ENCODE data around the gene LLCFC1. TPM values are rescaled to one million over a fixed set of nuclear protein-coding genes. Genes with fewer than 3 reads are reported as not detected.

The LLCFC1 gene
- total RNA-seq, 2 experiments from 2014 or later, result not detected

GRCh38 chr7:142925413-142925812 is 13.9 kb upstream of the LLCFC1 start:
- H3K4me2 ChIP-seq (ENCODE audit: low read length), result no peak overlapping the region
- H4K20me1 ChIP-seq (ENCODE audit: insufficient read depth, low read length), result no peaks in the 10 kb centered on the region
- no peaks in the 10 kb centered on the region for H3K9me3 ChIP-seq (ENCODE audit: low read length)
- TF ChIP-seq EZH2phosphoT487 (IDR thresholded peaks at IDR 0.05; ENCODE audit: borderline replicate concordance, low read depth, low read length) (no peak), CTCF (conservative IDR thresholded peaks at IDR 0.05; ENCODE audit: low read length) (peak; percentile 54)
- no peak overlapping the region for H2AFZ ChIP-seq (ENCODE audit: low read length)
- 0 out of 2 replicates have a peak, but pooled peaks cover 4% of the 10 kb centered on the region for H3K9me2 ChIP-seq (ENCODE audit: insufficient read depth, low read length)
- H3K27ac ChIP-seq (ENCODE audit: low read depth, low read length, poor library complexity, severe bottlenecking), result no peak overlapping the region
- peaks cover 12% of the 10 kb centered on the region for H3K4me1 ChIP-seq (ENCODE audit: insufficient read depth, low read length, poor library complexity, severe bottlenecking)
- no peaks in the 10 kb centered on the region for H3K36me3 ChIP-seq (ENCODE audit: insufficient read depth, low read length)
- BruUV-seq (replicated peaks), result no TSS peak
- POLR2A ChIA-PET, result interaction anchor here (0.5 to 1.4 kb wide), 3 partner anchors 22 to 1175 kb away, joined by 3 to 5 read pairs (median 4); no protein-coding TSS in a partner anchor
- intact Hi-C loops (cut with micrococcal nuclease; ENCODE audit: unreplicated experiment), result no loop called here
- no peaks in the 10 kb centered on the region for H3K79me2 ChIP-seq (ENCODE audit: insufficient read depth, low read depth, low read length)
- CTCF ChIA-PET (ENCODE audit: unreplicated experiment), result no interaction called here
- peak; percentile 8 for DNase-seq (ENCODE audit: low spot score)
- no peak overlapping the region for H3K4me3 ChIP-seq (ENCODE audit: low read depth, low read length, poor library complexity, severe bottlenecking)

DNA sequence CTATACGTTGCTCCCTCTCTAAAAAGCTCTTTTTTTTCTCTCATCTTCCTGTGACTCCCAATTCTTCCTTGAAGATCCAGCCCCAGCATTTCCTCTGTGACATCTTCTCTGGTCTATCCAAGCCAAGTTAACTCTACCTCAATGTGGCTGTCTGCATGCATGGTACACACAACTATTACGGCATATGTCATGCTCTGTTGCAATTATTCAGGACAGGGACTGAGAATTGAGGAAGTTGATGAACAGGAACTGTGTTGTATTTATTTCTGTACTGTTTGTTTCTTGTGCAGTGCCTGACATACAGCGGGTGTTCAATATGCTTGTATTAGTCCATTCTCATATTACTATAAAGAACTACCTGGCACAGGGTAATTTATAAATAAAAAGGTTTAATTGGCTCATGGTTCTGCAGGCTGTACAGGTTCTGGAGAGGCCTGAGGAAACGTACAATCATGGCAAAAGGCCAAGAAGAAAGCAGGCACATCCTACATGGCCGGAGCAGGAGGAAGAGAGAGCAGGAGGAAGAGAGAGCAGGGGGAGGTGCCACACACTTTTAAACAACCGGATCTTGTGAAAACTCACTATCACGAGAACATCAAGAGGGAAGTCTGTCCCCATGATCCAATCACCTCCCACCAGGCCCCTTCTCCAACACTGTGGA is 12.1 kb upstream of the LLCFC1 start:
- DNase-seq (ENCODE audit: low spot score), result no peak
- 0 out of 2 replicates have a peak, but pooled peaks cover 4% of the 10 kb centered on the region for H3K9me2 ChIP-seq (ENCODE audit: insufficient read depth, low read length)
- ChIA-PET CTCF (ENCODE audit: unreplicated experiment) (no interaction called here), POLR2A (interaction anchor here (0.9 to 1.1 kb wide), 3 partner anchors 12 to 25 kb away, joined by 3 to 6 read pairs (median 4); partner anchors contain the start of gene LLCFC1)
- TF ChIP-seq CTCF (conservative IDR thresholded peaks at IDR 0.05; ENCODE audit: low read length) (no peak), EZH2phosphoT487 (IDR thresholded peaks at IDR 0.05; ENCODE audit: borderline replicate concordance, low read depth, low read length) (no peak)
- H4K20me1 ChIP-seq (ENCODE audit: insufficient read depth, low read length), result no peaks in the 10 kb centered on the region
- H3K79me2 ChIP-seq (ENCODE audit: insufficient read depth, low read depth, low read length), result no peaks in the 10 kb centered on the region
- H2AFZ ChIP-seq (ENCODE audit: low read length), result peak overlapping the region; percentile 52
- intact Hi-C loops (cut with micrococcal nuclease; ENCODE audit: unreplicated experiment), result no loop called here
- H3K9me3 ChIP-seq (ENCODE audit: low read length), result no peaks in the 10 kb centered on the region
- H3K36me3 ChIP-seq (ENCODE audit: insufficient read depth, low read length), result no peaks in the 10 kb centered on the region
- no peak overlapping the region for H3K4me3 ChIP-seq (ENCODE audit: low read depth, low read length, poor library complexity, severe bottlenecking)
- H3K4me2 ChIP-seq (ENCODE audit: low read length), result peak overlapping the region; percentile 20
- BruUV-seq (replicated peaks), result no TSS peak
- H3K4me1 ChIP-seq (ENCODE audit: insufficient read depth, low read length, poor library complexity, severe bottlenecking), result peaks cover 12% of the 10 kb centered on the region
- H3K27ac ChIP-seq (ENCODE audit: low read depth, low read length, poor library complexity, severe bottlenecking), result no peak overlapping the region

GRCh38 chr7:142927949-142928348 is 11.3 kb upstream of the LLCFC1 start:
- Histone ChIP-seq H2AFZ (ENCODE audit: low read length) (peak overlapping the region; percentile 52; the same call in 1 of the 2 replicates), H3K4me2 (ENCODE audit: low read length) (peak overlapping the region; percentile 20; the same call in 1 of the 2 replicates), H3K27ac (ENCODE audit: low read depth, low read length, poor library complexity, severe bottlenecking) (no peak overlapping the region), H3K9me2 (ENCODE audit: insufficient read depth, low read length) (0 out of 2 replicates have a peak, but pooled peaks cover 4% of the 10 kb centered on the region), H3K79me2 (ENCODE audit: insufficient read depth, low read depth, low read length) (no peaks in the 10 kb centered on the region), H3K9me3 (ENCODE audit: low read length) (no peaks in the 10 kb centered on the region), H3K36me3 (ENCODE audit: insufficient read depth, low read length) (no peaks in the 10 kb centered on the region), H4K20me1 (ENCODE audit: insufficient read depth, low read length) (no peaks in the 10 kb centered on the region), H3K4me1 (ENCODE audit: insufficient read depth, low read length, poor library complexity, severe bottlenecking) (peaks cover 12% of the 10 kb centered on the region), H3K4me3 (ENCODE audit: low read depth, low read length, poor library complexity, severe bottlenecking) (no peak overlapping the region)
- BruUV-seq (replicated peaks), result no TSS peak
- CTCF ChIA-PET (ENCODE audit: unreplicated experiment), result interaction anchor here (0.6 kb wide), 1 partner anchor 39 kb away, joined by 3 read pairs; no protein-coding TSS in a partner anchor
- TF ChIP-seq CTCF (conservative IDR thresholded peaks at IDR 0.05; ENCODE audit: low read length) (no peak), EZH2phosphoT487 (IDR thresholded peaks at IDR 0.05; ENCODE audit: borderline replicate concordance, low read depth, low read length) (no peak)
- intact Hi-C loops (cut with micrococcal nuclease; ENCODE audit: unreplicated experiment), result no loop called here
- DNase-seq (ENCODE audit: low spot score), result no peak
- POLR2A ChIA-PET, result interaction anchor here (1.0 to 1.1 kb wide), 2 partner anchors 12 to 24 kb away, joined by 4 to 6 read pairs; no protein-coding TSS in a partner anchor

Measured in OCI-LY7 (cell line).